H9 (cell line): ENCODE data around the gene DUSP2. TPM values are rescaled to one million over a fixed set of nuclear protein-coding genes. Genes with fewer than 3 reads are reported as not detected.

Experiments used
- DNase-seq: peaks from one replicate; pipeline ENCODE4 v3.0.0-alpha.2; 2017
- H2AFZ ChIP-seq: one replicate; pipeline ENCODE4 v1.6.1; 2013; ENCODE audit warnings: mild to moderate bottlenecking, low read length, control low read depth, moderate library complexity
- H2AK5ac ChIP-seq: 2 replicates; pipeline ENCODE4 v1.6.1; 2013; ENCODE audit warnings: low read length, control low read depth, mixed read lengths; ENCODE audit not compliant: insufficient read length
- H2BK120ac ChIP-seq: one replicate; pipeline ENCODE4 v1.6.1; 2013; ENCODE audit warnings: low read depth, mild to moderate bottlenecking, low read length, control low read depth, inconsistent platforms; ENCODE audit not compliant: poor library complexity, severe bottlenecking
- H2BK12ac ChIP-seq: 2 replicates; pipeline ENCODE4 v1.6.1; 2013; ENCODE audit warnings: low read length, control low read depth, mixed read lengths, low read depth; ENCODE audit not compliant: insufficient read length
- H2BK15ac ChIP-seq: 2 replicates; pipeline ENCODE4 v1.6.1; 2013; ENCODE audit warnings: low read depth, low read length, control low read depth
- H2BK20ac ChIP-seq: one replicate; pipeline ENCODE4 v1.6.1; 2013; ENCODE audit warnings: low read depth, mild to moderate bottlenecking, low read length, control low read depth, inconsistent platforms; ENCODE audit not compliant: poor library complexity, severe bottlenecking
- H2BK5ac ChIP-seq: 2 replicates; pipeline ENCODE4 v1.6.1; 2013; ENCODE audit warnings: low read length, control low read depth, mixed read lengths; ENCODE audit not compliant: insufficient read length
- H3K14ac ChIP-seq: 2 replicates; pipeline ENCODE4 v1.6.1; 2013; ENCODE audit warnings: low read length, control low read depth; ENCODE audit not compliant: insufficient read depth
- H3K18ac ChIP-seq: 2 replicates; pipeline ENCODE4 v1.6.1; 2013; ENCODE audit warnings: low read depth, mild to moderate bottlenecking, mixed read lengths, low read length, control low read depth; ENCODE audit not compliant: insufficient read length
- H3K23ac ChIP-seq: 2 replicates; pipeline ENCODE4 v1.6.1; 2013; ENCODE audit warnings: low read length, control low read depth, mixed read lengths, low read depth; ENCODE audit not compliant: insufficient read length
- H3K23me2 ChIP-seq: 2 replicates; pipeline ENCODE4 v1.6.1; 2013; ENCODE audit warnings: low read depth, mild to moderate bottlenecking, mixed read lengths, low read length, control low read depth; ENCODE audit not compliant: insufficient read length, poor library complexity, severe bottlenecking
- H3K27ac ChIP-seq: 2 replicates; pipeline ENCODE4 v1.5.1; 2013; ENCODE audit warnings: low read length, control low read depth, mixed read lengths, low read depth; ENCODE audit not compliant: insufficient read length
- H3K27me3 ChIP-seq: 2 replicates; pipeline ENCODE4 v1.6.1; 2013; ENCODE audit warnings: low read length, control low read depth, inconsistent platforms; ENCODE audit not compliant: insufficient read depth
- H3K4ac ChIP-seq: 2 replicates; pipeline ENCODE4 v1.6.1; 2013; ENCODE audit warnings: low read depth, mild to moderate bottlenecking, control low read depth, inconsistent platforms, low read length, moderate library complexity
- H3K4me1 ChIP-seq: 2 replicates; pipeline ENCODE4 v1.6.1; 2013; ENCODE audit warnings: low read length, control low read depth, inconsistent platforms; ENCODE audit not compliant: insufficient read depth
- H3K4me2 ChIP-seq: 2 replicates; pipeline ENCODE4 v1.6.1; 2013; ENCODE audit warnings: low read length, control low read depth, mixed read lengths; ENCODE audit not compliant: insufficient read length, insufficient read depth
- H3K56ac ChIP-seq: 2 replicates; pipeline ENCODE4 v1.6.1; 2013; ENCODE audit warnings: low read depth, mild to moderate bottlenecking, mixed read lengths, low read length, control low read depth; ENCODE audit not compliant: insufficient read length
- H3K79me1 ChIP-seq: 2 replicates; pipeline ENCODE4 v1.6.1; 2013; ENCODE audit warnings: low read depth, mild to moderate bottlenecking, moderate library complexity, low read length, control low read depth, inconsistent platforms; ENCODE audit not compliant: insufficient read depth, poor library complexity, severe bottlenecking
- H3K79me2 ChIP-seq: 2 replicates; pipeline ENCODE4 v1.6.1; 2013; ENCODE audit warnings: low read length, control low read depth, inconsistent platforms; ENCODE audit not compliant: insufficient read depth
- H3K9ac ChIP-seq: 2 replicates; pipeline ENCODE4 v1.6.1; 2013; ENCODE audit warnings: low read length, control low read depth, mixed read lengths; ENCODE audit not compliant: insufficient read length; ENCODE audit errors: extremely low read depth
- H3K9me3 ChIP-seq: one replicate; pipeline ENCODE4 v1.6.1; 2013; ENCODE audit warnings: low read depth, low read length, inconsistent platforms; ENCODE audit not compliant: control insufficient read depth
- H3T11ph ChIP-seq: one replicate; pipeline ENCODE4 v1.6.1; 2013; ENCODE audit warnings: mild to moderate bottlenecking, low read length, control low read depth, inconsistent platforms
- H4K20me1 ChIP-seq: one replicate; pipeline ENCODE4 v1.6.1; 2013; ENCODE audit not compliant: control insufficient read depth, insufficient read length, insufficient read depth
- H4K5ac ChIP-seq: 2 replicates; pipeline ENCODE4 v1.6.1; 2013; ENCODE audit warnings: low read depth, mild to moderate bottlenecking, mixed read lengths, low read length, control low read depth; ENCODE audit not compliant: insufficient read length
- H4K8ac ChIP-seq: replicated peaks from 2 replicates; pipeline ENCODE4 v1.6.1; 2013; ENCODE audit warnings: low read length, control low read depth, mixed read lengths, low read depth; ENCODE audit not compliant: insufficient read length
- H4K91ac ChIP-seq: 2 replicates; pipeline ENCODE4 v1.6.1; 2013; ENCODE audit warnings: low read depth, mild to moderate bottlenecking, moderate library complexity, mixed read lengths, low read length, control low read depth; ENCODE audit not compliant: insufficient read length
- H3K27ac Mint-ChIP-seq, 3 experiments: 2 replicates in 2 of 3; 3 replicates in 1 of 3; pipeline ENCODE4 v1.8.0; 2020 to 2021; ENCODE audit warnings: mixed read lengths in 3 of 3, mild to moderate bottlenecking in 1 of 3, moderate library complexity in 1 of 3
- H3K27me3 Mint-ChIP-seq: 2 replicates; pipeline ENCODE4 v1.8.0; 2021; ENCODE audit warnings: low read depth, mild to moderate bottlenecking, moderate library complexity, mixed read lengths
- H3K36me3 Mint-ChIP-seq, 3 experiments: 2 replicates in 2 of 3; 3 replicates in 1 of 3; pipeline ENCODE4 v1.8.0; 2020 to 2021; ENCODE audit warnings: low read depth in 3 of 3, mixed read lengths in 3 of 3; ENCODE audit not compliant: insufficient read depth in 1 of 3
- H3K4me1 Mint-ChIP-seq, 2 experiments: 2 replicates each; pipeline ENCODE4 v1.8.0; 2020; ENCODE audit warnings: mixed read lengths in 2 of 2
- H3K4me3 Mint-ChIP-seq, 2 experiments: 2 replicates in 1 of 2; 3 replicates in 1 of 2; pipeline ENCODE4 v1.8.0; 2020 to 2021; ENCODE audit warnings: mild to moderate bottlenecking in 2 of 2, mixed read lengths in 2 of 2, moderate library complexity in 1 of 2
- H3K9me3 Mint-ChIP-seq, 2 experiments: 2 replicates in 1 of 2; 3 replicates in 1 of 2; pipeline ENCODE4 v1.8.0; 2020; ENCODE audit warnings: mild to moderate bottlenecking in 2 of 2, mixed read lengths in 2 of 2, moderate library complexity in 1 of 2
- WGBS: extraction: QIAGEN DNeasy Blood & Tissue Kit; methylation state at CpG from one replicate; pipeline ENCODE4 v1.1.7; 2013; ENCODE audit warnings: missing lambda C conversion rate, low lambda C conversion rate, mixed read lengths; ENCODE audit not compliant: insufficient read length; ENCODE audit errors: extremely low coverage; 5-methylcytosine and 5-hydroxymethylcytosine counted together
- total RNA-seq: library from RNA; stranded (reverse); gene quantifications from 2 replicates; pipeline ENCODE4 v1.2.1, GENCODE V29; 2021
- TF ChIP-seq, protein P1 (sequence below): fragments of 200-600 bp; sonication (generic); conservative IDR thresholded peaks from 3 replicates; pipeline ENCODE4 v1.8.0; 2021; ENCODE audit warnings: antibody characterized with exemption, mild to moderate bottlenecking

DUSP2 gene
- total RNA-seq, 1 experiment from 2014 or later: 14.9 TPM

DNA sequence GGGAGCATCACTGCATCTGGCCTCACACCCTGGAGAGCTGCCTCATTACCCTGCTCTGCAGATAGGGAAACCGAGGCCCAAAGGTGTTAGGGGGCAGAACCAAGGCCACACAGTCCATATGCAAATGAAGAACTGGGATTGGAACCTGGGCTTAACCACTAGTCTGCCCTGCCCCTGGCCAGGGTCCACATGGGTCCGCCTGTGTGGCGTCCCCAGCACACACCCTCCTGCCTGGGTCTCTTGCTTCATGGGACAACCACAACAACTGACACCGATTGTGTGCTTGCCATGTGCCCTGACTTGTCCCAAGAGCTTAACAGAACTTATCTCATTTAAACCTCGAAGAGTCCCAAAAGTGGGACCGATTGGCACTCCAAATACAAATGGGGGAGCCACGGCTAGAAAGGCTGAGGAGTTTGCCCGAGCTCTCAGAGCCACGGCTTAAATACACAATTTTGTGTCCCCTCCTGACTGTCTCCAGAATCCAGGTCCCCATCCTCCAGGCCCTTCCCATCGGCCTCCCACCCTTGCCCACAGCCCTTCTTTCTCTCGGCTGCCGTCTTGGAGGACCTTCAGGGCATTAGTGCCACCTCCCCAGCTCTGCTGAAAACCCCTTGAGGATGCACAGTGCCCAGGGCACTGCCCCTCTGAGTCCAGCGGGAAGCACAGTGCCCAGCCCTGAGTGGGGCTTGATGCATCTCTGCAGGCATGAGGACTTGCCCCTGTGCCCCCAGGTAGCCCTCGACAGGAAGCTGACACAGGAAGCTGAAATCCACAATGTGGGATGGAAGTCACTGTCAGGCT lies 5.8 kb upstream of the DUSP2 start:
- Histone ChIP-seq H3K79me1 (no peaks in the 10 kb centered on the region), H2BK12ac (no peak overlapping the region), H3K14ac (no peak overlapping the region), H3K27ac (no peak overlapping the region), H3K23me2 (no peaks in the 10 kb centered on the region), H3K79me2 (no peaks in the 10 kb centered on the region), H3K27me3 (no peaks in the 10 kb centered on the region; the same call in 1 of the 2 replicates), H3K23ac (no peak overlapping the region), H4K8ac (no peak overlapping the region), H3K4me2 (no peak overlapping the region), H3K4me1 (no peaks in the 10 kb centered on the region; the same call in 1 of the 2 replicates), H3K9ac (no peak overlapping the region), H3T11ph (no peak overlapping the region), H3K4ac (no peak overlapping the region), H2BK120ac (no peak overlapping the region), H2AK5ac (no peak overlapping the region), H2BK5ac (no peak overlapping the region), H2BK20ac (no peak overlapping the region), H4K20me1 (no peaks in the 10 kb centered on the region), H2AFZ (no peak overlapping the region), H3K9me3 (no peaks in the 10 kb centered on the region), H4K91ac (no peak overlapping the region), H3K18ac (no peak overlapping the region), H4K5ac (no peak overlapping the region), H3K56ac (no peak overlapping the region), H2BK15ac (no peak overlapping the region)
- Mint-ChIP-seq H3K36me3 (peaks cover 0 to 4% (median 0%) of the 10 kb centered on the region in 3 experiments; a peak in 2 of 7 replicates), H3K4me1 (peaks cover 28 to 53% of the 10 kb centered on the region in 2 experiments), H3K9me3 (0 out of 5 replicates have a peak, but pooled peaks cover 0 to 3% of the 10 kb centered on the region in 2 experiments), H3K27me3 (peaks cover 17% of the 10 kb centered on the region), H3K4me3 (no peak overlapping the region), H3K27ac (0 out of 7 replicates have a peak overlapping the region, but pooled peaks of 1 of the 3 experiments have one; percentile 13)
- DNase-seq: no peak
- TF ChIP-seq, protein P1, sequence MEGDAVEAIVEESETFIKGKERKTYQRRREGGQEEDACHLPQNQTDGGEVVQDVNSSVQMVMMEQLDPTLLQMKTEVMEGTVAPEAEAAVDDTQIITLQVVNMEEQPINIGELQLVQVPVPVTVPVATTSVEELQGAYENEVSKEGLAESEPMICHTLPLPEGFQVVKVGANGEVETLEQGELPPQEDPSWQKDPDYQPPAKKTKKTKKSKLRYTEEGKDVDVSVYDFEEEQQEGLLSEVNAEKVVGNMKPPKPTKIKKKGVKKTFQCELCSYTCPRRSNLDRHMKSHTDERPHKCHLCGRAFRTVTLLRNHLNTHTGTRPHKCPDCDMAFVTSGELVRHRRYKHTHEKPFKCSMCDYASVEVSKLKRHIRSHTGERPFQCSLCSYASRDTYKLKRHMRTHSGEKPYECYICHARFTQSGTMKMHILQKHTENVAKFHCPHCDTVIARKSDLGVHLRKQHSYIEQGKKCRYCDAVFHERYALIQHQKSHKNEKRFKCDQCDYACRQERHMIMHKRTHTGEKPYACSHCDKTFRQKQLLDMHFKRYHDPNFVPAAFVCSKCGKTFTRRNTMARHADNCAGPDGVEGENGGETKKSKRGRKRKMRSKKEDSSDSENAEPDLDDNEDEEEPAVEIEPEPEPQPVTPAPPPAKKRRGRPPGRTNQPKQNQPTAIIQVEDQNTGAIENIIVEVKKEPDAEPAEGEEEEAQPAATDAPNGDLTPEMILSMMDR: no peak
- no CpG with 5 or more reads among the region's 14 CpGs for WGBS
